ENCODE data around the gene TCP11X2. TPM values are rescaled to one million over a fixed set of nuclear protein-coding genes. Genes with fewer than 3 reads are reported as not detected.
"Not testable (repeated sequence)": the region's sequence is repeated elsewhere in the genome, so short reads cannot be mapped to it uniquely, and the experiment has no call there.

TCP11X2 gene
- not detected in 2 replicates for total RNA-seq
- polyA plus RNA-seq (2012), result not detected

DNA sequence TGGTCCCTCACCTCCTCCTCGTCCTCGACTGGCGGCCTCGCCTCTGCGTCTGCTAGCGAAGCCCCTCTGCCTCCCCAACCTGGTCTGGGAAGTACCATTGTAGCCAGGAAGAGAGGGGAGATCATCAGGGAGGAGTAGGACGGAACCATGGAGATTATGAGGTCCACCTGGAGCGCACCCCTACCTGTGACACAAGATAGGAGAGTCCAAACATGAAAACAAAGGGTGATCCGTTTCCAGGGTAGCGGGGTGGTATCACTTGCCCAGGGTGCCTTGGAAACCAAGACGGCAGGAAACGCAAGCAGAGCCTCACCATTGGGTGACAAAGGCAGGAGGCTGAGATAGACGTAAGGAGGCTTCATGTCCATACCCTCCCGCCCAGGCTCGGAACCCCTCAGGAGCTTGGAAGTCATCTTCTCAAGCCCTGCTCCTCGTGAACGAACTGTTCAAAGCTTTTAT lies at the start of gene TCP11X2:
Gene TCP11X2 (minus strand): TSS at position 51 of the 459 bp plus-strand sequence.
- not testable (repeated sequence) for DNase-seq (ENCODE audit: low read depth)

DNA sequence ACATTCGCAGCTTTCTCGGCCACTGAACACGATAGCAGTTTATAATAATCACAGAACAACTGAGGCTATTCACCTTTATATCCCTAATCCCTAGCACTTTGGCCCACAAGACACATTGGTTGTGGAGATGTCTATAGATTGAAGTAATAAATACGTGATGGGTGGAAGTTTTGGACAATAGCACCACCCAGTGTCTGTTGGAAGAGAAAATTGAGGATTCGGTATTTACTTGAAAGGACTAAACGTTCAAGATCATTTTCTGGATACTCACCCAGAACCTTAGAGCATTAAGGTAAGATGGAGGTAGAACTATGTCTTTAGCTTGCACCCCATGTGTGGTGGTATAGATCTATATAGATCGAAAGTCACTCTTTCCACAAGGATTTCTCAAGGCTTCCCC lies 45.7 kb upstream of the TCP11X2 start:
- DNase-seq (ENCODE audit: low read depth), result peak; percentile 8

DNA sequence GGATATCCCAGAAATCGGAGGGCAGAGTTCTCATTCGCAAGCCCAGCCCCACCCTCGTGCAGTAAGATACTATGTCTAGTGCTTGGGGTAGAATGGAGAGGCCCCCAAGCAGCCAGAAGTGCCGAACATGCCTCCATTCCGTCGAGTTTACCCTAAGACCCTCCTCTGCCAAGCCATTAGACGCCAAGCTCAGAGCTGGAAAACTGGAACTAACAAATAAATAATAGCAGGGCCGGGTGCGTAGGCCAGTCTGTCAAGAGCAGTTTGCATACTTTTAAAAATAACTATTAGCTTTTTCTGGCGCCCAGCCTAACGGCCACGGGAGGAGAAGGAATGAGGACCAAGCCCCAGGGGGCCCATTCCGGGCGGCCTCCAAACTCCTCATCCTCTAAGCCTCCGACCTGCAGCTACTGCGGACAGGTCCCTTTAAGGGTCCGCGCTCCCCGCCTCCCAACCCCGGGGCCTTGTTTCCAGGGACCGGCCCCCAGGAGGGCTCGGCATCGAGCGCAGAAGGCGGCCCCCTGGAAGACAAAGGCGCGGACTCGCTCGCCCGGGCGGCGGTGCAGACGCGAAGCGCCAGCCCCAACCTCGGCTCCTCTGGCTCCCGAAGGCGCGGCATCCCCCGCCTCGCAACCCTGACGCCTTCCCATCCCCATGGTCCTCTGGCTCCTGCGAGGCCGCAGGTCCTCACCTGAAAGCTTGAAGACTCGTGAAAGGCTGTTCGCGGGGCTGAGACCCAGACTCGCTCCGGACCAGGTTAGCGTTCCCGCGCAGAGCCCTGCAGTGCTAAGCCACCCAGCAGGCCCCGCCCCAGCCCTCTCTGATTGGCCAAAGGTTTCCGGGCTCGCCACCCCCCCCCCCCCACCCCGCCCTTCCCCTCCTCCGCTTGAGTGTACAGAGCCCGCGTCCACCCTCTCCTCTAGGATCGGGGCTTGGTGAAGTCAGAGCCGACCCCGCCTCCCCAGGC lies 44.6 kb upstream of the TCP11X2 start, which contains the start of gene TMSB15A:
Gene TMSB15A (minus strand): TSS at position 765 of the 967 bp plus-strand sequence.
- DNase-seq (ENCODE audit: low read depth), result peak; percentile 51

DNA sequence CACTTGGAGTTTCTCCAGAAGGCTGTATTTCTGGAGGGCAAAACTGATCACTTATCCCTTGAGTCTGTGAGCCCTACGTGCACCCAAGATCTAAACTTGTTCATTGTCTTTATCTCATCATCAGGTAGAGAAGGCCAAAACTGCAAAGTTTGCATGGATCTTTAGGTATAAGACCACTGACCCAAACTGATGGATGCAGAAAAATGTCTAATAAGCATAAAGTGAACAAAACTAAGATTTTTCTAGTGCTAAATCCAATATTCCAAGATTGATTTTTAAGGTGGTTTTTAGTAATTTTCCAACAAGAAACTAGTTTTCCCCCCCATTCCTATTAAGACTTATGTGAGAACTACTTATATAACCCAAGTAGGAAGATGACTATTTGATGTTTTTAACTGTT lies 42.9 kb upstream of the TCP11X2 start:
- DNase-seq (ENCODE audit: low read depth), result no peak

DNA sequence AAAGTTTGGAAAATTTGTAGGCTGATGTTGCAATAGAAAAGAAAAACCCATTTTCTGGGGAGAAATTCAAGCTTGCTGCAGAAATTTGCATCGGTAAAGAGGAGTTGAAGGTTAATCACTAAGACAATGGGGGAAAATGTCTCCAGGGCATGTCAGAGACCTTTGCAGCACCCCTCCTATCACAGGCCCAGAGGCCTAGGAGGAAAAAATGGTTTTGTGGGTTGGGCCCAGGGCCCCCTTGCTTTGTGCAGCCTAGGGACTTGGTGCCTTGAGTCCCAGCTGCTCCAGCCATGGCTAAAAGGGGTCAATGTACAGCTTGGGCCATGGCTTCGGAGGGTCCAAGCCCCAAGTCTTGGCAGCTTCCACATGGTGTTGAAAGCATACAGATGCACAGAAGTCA lies 27.1 kb upstream of the TCP11X2 start:
- DNase-seq (ENCODE audit: low read depth), result no peak

DNA sequence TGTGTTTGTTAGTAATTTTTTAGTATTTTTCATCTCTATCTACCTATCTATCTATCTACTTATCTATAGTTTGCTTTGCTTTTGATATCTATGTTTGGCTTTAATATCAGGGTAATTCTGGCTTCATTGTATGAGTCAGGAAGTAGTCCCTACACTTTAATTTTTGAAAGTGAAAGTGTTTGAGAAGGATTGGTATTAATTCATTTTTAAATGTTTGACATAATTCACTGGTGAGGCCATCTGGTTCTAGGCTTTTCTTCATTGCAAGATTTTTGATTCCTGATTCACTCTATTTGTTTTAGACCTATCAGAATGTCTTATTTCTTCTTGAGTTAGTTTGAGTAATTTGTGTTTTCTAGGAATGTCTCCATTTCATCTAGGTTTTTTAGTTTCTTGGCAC lies 20.2 kb upstream of the TCP11X2 start:
- DNase-seq (ENCODE audit: low read depth), result peak; percentile 2

DNA sequence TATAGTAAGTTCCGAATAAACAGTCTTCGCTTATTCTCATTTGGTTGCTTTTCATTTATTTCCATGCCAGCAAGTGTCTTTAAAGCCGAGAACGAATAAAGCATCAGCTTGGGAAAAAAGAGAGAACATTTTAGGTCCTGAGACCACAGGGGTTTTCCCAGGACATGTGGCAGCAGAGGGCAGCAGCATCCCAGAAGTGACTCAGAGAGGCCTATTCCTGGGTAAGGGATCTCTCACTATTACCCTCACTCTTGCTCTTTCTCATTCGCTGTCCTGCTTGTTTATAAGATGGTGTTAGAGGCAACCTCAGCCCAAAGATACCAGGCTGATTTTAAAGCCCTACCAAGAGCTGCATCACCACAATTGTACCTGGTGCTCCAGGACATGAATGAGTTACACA lies 7.2 kb upstream of the TCP11X2 start:
- not testable (repeated sequence) for DNase-seq (ENCODE audit: low read depth)

DNA sequence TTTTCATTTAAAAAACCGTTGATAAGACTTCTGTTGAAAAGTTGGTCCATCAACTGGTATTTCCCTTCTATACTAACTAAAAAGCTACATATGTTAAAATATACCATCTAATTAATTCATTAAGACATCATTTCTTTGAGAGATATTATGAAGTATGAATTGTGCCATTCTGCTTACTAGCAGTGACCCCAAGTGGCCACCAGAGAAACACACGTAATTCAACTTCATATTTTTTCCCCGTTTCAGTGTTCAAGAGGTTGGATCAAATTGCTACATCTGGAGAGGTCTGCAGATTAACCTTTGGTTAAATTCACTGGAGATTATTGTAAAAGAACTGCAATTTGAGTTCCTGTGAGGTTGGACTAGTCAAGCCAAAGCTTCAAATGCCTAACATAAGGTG lies 1.4 kb downstream of the TCP11X2 start:
- not testable (repeated sequence) for DNase-seq (ENCODE audit: low read depth)

DNA sequence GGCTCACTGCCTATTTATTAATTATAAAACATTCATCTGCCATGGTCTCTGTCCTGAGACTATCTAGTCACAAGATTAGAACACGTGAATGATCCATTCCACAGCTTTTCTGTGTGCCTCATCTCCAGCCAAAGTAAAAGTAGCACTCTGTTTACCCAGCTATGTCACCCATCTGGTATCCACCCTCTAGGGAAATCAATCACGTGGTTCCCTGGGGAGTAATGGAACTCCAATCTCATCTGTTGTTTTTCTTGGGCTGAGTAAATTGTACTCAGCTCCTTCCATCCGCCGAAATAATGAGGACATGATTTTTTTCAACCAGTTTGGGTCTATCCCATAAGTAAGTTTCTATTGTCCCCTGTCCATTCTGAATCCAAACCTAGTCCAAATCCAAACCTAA lies 13.0 kb downstream of the TCP11X2 start:
- not testable (repeated sequence) for DNase-seq (ENCODE audit: low read depth)

DNA sequence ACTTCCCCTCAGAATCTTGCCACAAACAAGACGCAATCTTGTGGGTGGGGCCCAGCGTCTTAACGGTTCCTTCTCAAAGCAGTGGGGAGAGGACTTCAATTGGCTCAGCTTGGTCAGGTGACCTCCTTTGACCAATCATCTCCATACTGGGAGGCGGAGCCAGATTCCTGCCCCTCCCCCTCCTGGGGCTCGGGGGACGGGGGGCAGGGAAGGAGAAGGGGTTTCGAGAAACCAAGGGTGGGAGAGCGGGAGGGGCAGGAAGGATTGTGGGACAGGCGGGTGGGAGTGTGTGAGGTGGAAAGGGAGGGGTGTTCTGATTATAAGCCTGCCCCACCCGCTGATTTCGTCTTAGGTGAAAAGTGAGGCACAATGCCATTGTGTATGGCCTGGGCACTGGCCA lies 31.7 kb downstream of the TCP11X2 start, which contains the start of gene NXF2B:
Gene NXF2B (minus strand): TSS at position 101 of the 400 bp plus-strand sequence. CDS start 59,972 bp downstream, outside the sequence.
- not testable (repeated sequence) for DNase-seq (ENCODE audit: low read depth)

DNA sequence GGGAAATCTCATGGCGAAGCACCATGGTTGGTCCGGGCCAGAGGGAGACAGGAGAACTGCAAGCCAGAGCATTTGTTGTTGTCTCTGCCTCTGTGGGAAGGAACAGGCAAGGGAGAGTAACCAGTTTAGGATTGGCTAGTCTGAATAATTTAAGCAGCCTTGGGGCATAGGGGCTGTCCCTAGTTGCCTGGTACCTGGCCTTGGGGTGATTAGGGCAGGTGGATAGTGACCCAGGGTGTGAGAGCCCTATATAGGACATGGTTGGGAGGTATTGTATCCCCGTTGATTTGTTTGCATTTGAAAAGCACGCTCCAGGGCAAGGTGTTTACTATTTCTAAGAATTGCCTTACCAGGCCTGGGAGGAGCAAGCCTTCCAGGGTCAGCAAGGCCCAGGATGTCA lies 57.1 kb downstream of the TCP11X2 start:
- not testable (repeated sequence) for DNase-seq (ENCODE audit: low read depth)

Other genes with a start within 250 kb of the TCP11X2 start
- gene NXF2, start 224.6 kb downstream of the TCP11X2 start, total RNA-seq, result not detected in 2 replicates
- gene NXF2B, start 31.8 kb downstream of the TCP11X2 start, total RNA-seq, result not detected in 2 replicates
- 0.35 TPM in 1 of 2 replicates, not detected in the other for gene TMSB15A, start 44.9 kb upstream of the TCP11X2 start, total RNA-seq
- gene ARMCX5, start 127.7 kb upstream of the TCP11X2 start, total RNA-seq, result 12.9 and 13.6 TPM in 2 replicates
- 1.3 and 1.8 TPM in 2 replicates for gene GPRASP1, start 179.7 kb upstream of the TCP11X2 start, total RNA-seq
- 6.6 and 11.0 TPM in 2 replicates for gene GPRASP2, start 240.6 kb upstream of the TCP11X2 start, total RNA-seq
- 4.3 and 13.5 TPM in 2 replicates for gene GPRASP3, start 248.9 kb upstream of the TCP11X2 start, total RNA-seq

Data from myocyte (in vitro differentiated cells).